PC-9 (cell line): ENCODE data around the gene FRMD6.

Experiments
- CTCF ChIP-seq: fragments of 200-600 bp; sonication (generic); conservative IDR thresholded peaks from 2 replicates; pipeline ENCODE4 v1.6.1; 2017; ENCODE audit warnings: mixed run types, antibody characterized with exemption, mild to moderate bottlenecking, moderate library complexity
- EZH2 ChIP-seq: fragments of 200-600 bp; sonication (generic); IDR thresholded peaks from 2 replicates; pipeline ENCODE4 v1.8.0; 2017; ENCODE audit warnings: antibody characterized with exemption, low read depth

DNA sequence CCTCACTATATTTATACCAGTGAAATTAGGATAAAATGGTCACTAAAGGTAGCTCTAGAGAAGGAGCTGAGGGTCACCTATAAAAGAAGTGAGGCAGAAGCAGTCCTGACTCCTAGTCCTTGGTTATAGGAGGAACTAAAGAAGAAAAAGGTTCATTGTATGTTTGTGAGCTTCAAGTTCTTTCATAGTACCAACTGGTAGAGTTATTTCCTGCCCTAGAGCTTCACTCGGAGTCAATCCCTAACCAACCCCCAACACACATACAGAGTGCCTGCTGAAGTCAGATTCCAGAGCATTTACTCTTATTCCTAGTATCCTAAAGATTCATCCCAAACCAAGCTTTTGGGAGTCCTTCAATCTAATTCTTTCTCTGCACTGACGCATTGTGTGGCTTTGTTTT, 29.3 kb upstream of the FRMD6 start:
- TF ChIP-seq CTCF (no peak), EZH2 (no peak)
